Measurements from ENCODE around the gene NFKBIE.
"Not testable (repeated sequence)": the region's sequence is repeated elsewhere in the genome, so short reads cannot be mapped to it uniquely, and the experiment has no call there.

The NFKBIE gene

GRCh38 chr6:44238687-44239350 is 26.5 kb downstream of the NFKBIE start:
- no peak for DNase-seq

- DNase-seq = no peak
These were observed 27.4 kb downstream of the NFKBIE start for GRCh38 chr6:44237813-44238433.

GRCh38 chr6:44237021-44237812 is 28.1 kb downstream of the NFKBIE start:
- peak; percentile 91 for DNase-seq

- DNase-seq = no peak
These were observed 29.3 kb downstream of the NFKBIE start for GRCh38 chr6:44235891-44236516.

GRCh38 chr6:44235269-44235668 is 30.1 kb downstream of the NFKBIE start:
- DNase-seq = no peak

- no peak for DNase-seq
These were observed 31.0 kb downstream of the NFKBIE start for GRCh38 chr6:44234101-44235025.

GRCh38 chr6:44233567-44234100 is 31.7 kb downstream of the NFKBIE start:
- no peak for DNase-seq

- no peak for DNase-seq
These were observed 32.4 kb downstream of the NFKBIE start for GRCh38 chr6:44232676-44233566.

- DNase-seq = not testable (repeated sequence)
These were observed 33.9 kb downstream of the NFKBIE start for GRCh38 chr6:44231426-44231825.

GRCh38 chr6:44230034-44230675 is 35.2 kb downstream of the NFKBIE start:
- no peak for DNase-seq

GRCh38 chr6:44229376-44230033 is 35.8 kb downstream of the NFKBIE start:
- DNase-seq = no peak

GRCh38 chr6:44228836-44229235 is 36.5 kb downstream of the NFKBIE start:
- no peak for DNase-seq

- DNase-seq = no peak
These were observed 36.9 kb downstream of the NFKBIE start for GRCh38 chr6:44228433-44228832.

- no peak for DNase-seq
These were observed 37.3 kb downstream of the NFKBIE start for GRCh38 chr6:44228031-44228430.

GRCh38 chr6:44227148-44227793 is 38.1 kb downstream of the NFKBIE start:
- DNase-seq = no peak

GRCh38 chr6:44226368-44227147 is 38.8 kb downstream of the NFKBIE start:
- DNase-seq = no peak

GRCh38 chr6:44225579-44226325 is 39.6 kb downstream of the NFKBIE start:
- DNase-seq = no peak

GRCh38 chr6:44224965-44225305 is 40.4 kb downstream of the NFKBIE start:
- no peak for DNase-seq

All from DMS153 (cell line).